Endothelial cell of umbilical vein (primary cell): Measurements from ENCODE around the gene GLYATL3.

Experiments
- CTCF ChIP-seq, 2 donors: IDR thresholded peaks; 1 replicate in 1 of 2; 2 replicates in 1 of 2; pipeline ENCODE4 v1.5.1; 2011; ENCODE audit warnings: low read length in 2 of 2, mild to moderate bottlenecking in 2 of 2, moderate library complexity in 2 of 2, control low read depth in 1 of 2, inconsistent platforms in 1 of 2, low read depth in 1 of 2; ENCODE audit not compliant: insufficient read depth in 1 of 2; ENCODE audit errors: extremely low read depth in 1 of 2
- EZH2 ChIP-seq: IDR thresholded peaks from 2 replicates; pipeline ENCODE4 v1.6.1; 2012; ENCODE audit warnings: borderline replicate concordance, low read depth, mild to moderate bottlenecking, moderate library complexity, low read length, inconsistent platforms; ENCODE audit not compliant: severe bottlenecking
- FOS ChIP-seq: IDR thresholded peaks from 2 replicates; pipeline ENCODE4 v1.6.1; 2011; ENCODE audit warnings: mild to moderate bottlenecking, low read length, moderate library complexity, borderline replicate concordance; ENCODE audit not compliant: insufficient read depth
- GATA2 ChIP-seq: IDR thresholded peaks from 2 replicates; pipeline ENCODE4 v1.7.0; 2011; ENCODE audit warnings: low read depth, mild to moderate bottlenecking, moderate library complexity, mixed read lengths, low read length; ENCODE audit not compliant: insufficient read length, insufficient read depth
- JUN ChIP-seq: IDR thresholded peaks from 2 replicates; pipeline ENCODE4 v1.6.1; 2011; ENCODE audit warnings: borderline replicate concordance, low read depth; ENCODE audit not compliant: insufficient read length, insufficient read depth
- MAX ChIP-seq: IDR thresholded peaks from 2 replicates; pipeline ENCODE4 v1.6.1; 2011; ENCODE audit not compliant: insufficient read depth, insufficient read length
- MYC ChIP-seq: IDR thresholded peaks from one replicate; pipeline ENCODE4 v1.6.1; 2011; ENCODE audit warnings: mild to moderate bottlenecking, low read depth, low read length
- POLR2A ChIP-seq: IDR thresholded peaks from 2 replicates; pipeline ENCODE4 v1.6.1; 2012; ENCODE audit warnings: low read depth, mild to moderate bottlenecking, control low read depth, low read length
- POLR2AphosphoS5 ChIP-seq: IDR thresholded peaks from 2 replicates; pipeline ENCODE4 v1.6.1; 2012; ENCODE audit warnings: low read depth, mild to moderate bottlenecking, control low read depth, low read length, moderate library complexity; ENCODE audit not compliant: insufficient read depth

GRCh38 chr6:49570474-49571079, 70.9 kb downstream of the GLYATL3 start:
- TF ChIP-seq POLR2A: no peak
- peak; percentile 20 to 25 for TF ChIP-seq CTCF (IDR thresholded peaks at IDR 0.05; ENCODE audit: extremely low read depth in 1 of 2, insufficient read depth in 1 of 2, low read depth in 1 of 2, low read length in 2 of 2)
- TF ChIP-seq EZH2: no peak
- no peak for TF ChIP-seq JUN
- TF ChIP-seq POLR2AphosphoS5: no peak
- TF ChIP-seq GATA2: no peak
- no peak for TF ChIP-seq MAX
- no peak for TF ChIP-seq MYC
- no peak for TF ChIP-seq FOS
